Measurements from ENCODE around the gene EXOC1.

Gene EXOC1

DNA sequence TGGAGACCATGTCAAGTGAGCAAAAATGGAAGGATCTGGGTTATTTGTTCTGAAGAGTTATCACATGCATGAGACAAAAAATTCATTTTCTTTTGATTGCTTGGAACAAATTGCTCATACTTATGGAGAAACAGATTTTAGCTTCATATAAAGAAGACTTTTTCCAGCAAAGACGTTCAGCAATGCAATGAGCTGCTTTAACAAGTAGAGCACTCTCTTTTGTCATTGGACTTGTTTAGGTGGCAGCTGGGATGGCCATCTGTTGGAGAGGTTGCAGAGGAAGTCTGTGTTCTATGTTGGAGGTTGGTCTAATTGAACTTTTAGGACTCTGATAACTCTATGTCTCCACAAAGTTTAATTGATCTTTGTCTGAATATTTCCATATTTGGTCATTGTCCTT lies 75.4 kb downstream of the EXOC1 start:
- Histone ChIP-seq H3K4me3 (ENCODE audit: low read depth, low read length, poor library complexity, severe bottlenecking) (no peak overlapping the region), H3K36me3 (ENCODE audit: insufficient read depth, low read length) (no peaks in the 10 kb centered on the region), H3K9me2 (ENCODE audit: low read depth, low read length) (no peaks in the 10 kb centered on the region), H3K9ac (ENCODE audit: low read length) (no peak overlapping the region), H3K9me3 (ENCODE audit: low read length) (no peaks in the 10 kb centered on the region), H3K4me1 (ENCODE audit: insufficient read depth, low read length, severe bottlenecking) (no peaks in the 10 kb centered on the region), H3K4me2 (ENCODE audit: low read length) (no peak overlapping the region), H3K79me2 (ENCODE audit: insufficient read depth, low read length) (no peaks in the 10 kb centered on the region), H4K20me1 (ENCODE audit: insufficient read depth, low read length) (no peaks in the 10 kb centered on the region), H3K27ac (ENCODE audit: low read depth, low read length, poor library complexity, severe bottlenecking) (no peak overlapping the region), H3K27me3 (ENCODE audit: insufficient read depth, low read length) (no peaks in the 10 kb centered on the region), H2AFZ (ENCODE audit: low read length) (no peak overlapping the region), H3F3A (ENCODE audit: insufficient read depth, low read length) (no peaks in the 10 kb centered on the region)
- TF ChIP-seq EZH2 (IDR thresholded peaks at IDR 0.05; ENCODE audit: borderline replicate concordance, low read length) = no peak
- TF ChIP-seq, protein P1, sequence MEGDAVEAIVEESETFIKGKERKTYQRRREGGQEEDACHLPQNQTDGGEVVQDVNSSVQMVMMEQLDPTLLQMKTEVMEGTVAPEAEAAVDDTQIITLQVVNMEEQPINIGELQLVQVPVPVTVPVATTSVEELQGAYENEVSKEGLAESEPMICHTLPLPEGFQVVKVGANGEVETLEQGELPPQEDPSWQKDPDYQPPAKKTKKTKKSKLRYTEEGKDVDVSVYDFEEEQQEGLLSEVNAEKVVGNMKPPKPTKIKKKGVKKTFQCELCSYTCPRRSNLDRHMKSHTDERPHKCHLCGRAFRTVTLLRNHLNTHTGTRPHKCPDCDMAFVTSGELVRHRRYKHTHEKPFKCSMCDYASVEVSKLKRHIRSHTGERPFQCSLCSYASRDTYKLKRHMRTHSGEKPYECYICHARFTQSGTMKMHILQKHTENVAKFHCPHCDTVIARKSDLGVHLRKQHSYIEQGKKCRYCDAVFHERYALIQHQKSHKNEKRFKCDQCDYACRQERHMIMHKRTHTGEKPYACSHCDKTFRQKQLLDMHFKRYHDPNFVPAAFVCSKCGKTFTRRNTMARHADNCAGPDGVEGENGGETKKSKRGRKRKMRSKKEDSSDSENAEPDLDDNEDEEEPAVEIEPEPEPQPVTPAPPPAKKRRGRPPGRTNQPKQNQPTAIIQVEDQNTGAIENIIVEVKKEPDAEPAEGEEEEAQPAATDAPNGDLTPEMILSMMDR (IDR thresholded peaks at IDR 0.05; ENCODE audit: low read length) = no peak

DNA sequence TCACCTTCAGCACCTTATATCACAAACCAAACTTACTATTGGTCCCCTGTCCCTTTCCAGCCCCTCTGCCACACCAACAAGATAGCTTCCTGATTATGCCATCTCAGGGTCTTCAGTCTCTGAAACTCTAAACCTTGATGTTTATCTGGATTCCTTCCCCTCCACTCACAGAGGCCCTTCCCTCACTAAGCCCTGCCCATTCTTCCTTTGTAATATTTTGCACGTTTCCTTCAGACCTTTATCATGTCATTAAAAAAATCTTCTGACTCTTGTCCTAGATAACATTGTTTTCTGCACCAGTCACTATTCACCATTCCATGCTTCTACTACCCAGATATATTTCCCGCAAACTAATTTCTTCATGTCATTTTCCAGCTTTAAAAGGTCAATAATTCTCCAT lies 77.6 kb downstream of the EXOC1 start:
- Histone ChIP-seq H3K9me3 (ENCODE audit: low read length) (no peaks in the 10 kb centered on the region), H3K4me2 (ENCODE audit: low read length) (no peak overlapping the region), H4K20me1 (ENCODE audit: insufficient read depth, low read length) (no peaks in the 10 kb centered on the region), H3K27me3 (ENCODE audit: insufficient read depth, low read length) (no peaks in the 10 kb centered on the region), H3K9ac (ENCODE audit: low read length) (no peak overlapping the region), H3K9me2 (ENCODE audit: low read depth, low read length) (no peaks in the 10 kb centered on the region), H2AFZ (ENCODE audit: low read length) (no peak overlapping the region), H3K79me2 (ENCODE audit: insufficient read depth, low read length) (no peaks in the 10 kb centered on the region), H3K4me3 (ENCODE audit: low read depth, low read length, poor library complexity, severe bottlenecking) (no peak overlapping the region), H3F3A (ENCODE audit: insufficient read depth, low read length) (no peaks in the 10 kb centered on the region), H3K27ac (ENCODE audit: low read depth, low read length, poor library complexity, severe bottlenecking) (no peak overlapping the region), H3K36me3 (ENCODE audit: insufficient read depth, low read length) (no peaks in the 10 kb centered on the region), H3K4me1 (ENCODE audit: insufficient read depth, low read length, severe bottlenecking) (no peaks in the 10 kb centered on the region)
- TF ChIP-seq, protein P1 (IDR thresholded peaks at IDR 0.05; ENCODE audit: low read length) = no peak
- TF ChIP-seq EZH2 (IDR thresholded peaks at IDR 0.05; ENCODE audit: borderline replicate concordance, low read length) = no peak

DNA sequence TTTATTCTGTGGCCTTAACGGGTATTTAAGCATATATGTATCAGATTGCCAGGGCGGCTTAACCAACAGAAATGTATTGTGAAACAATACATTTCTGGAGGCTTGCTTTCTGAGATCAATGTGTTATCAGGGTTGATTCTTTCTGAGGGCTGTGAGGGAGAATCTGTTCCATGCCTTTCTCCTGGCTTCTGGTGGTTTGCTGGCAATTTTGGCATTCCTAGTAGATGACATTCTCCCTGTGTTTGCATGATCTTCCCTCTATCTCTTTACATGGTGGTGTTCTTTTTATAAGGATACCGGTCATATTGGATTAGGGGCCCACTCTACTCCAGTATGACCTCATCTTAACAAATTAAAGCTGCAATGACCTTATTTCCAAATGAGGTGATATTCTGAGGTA lies 78.4 kb downstream of the EXOC1 start:
- Histone ChIP-seq H3K27me3 (ENCODE audit: insufficient read depth, low read length) (no peaks in the 10 kb centered on the region), H3K9me3 (ENCODE audit: low read length) (no peaks in the 10 kb centered on the region), H3K9ac (ENCODE audit: low read length) (no peak overlapping the region), H4K20me1 (ENCODE audit: insufficient read depth, low read length) (no peaks in the 10 kb centered on the region), H3K36me3 (ENCODE audit: insufficient read depth, low read length) (no peaks in the 10 kb centered on the region), H3F3A (ENCODE audit: insufficient read depth, low read length) (no peaks in the 10 kb centered on the region), H3K79me2 (ENCODE audit: insufficient read depth, low read length) (no peaks in the 10 kb centered on the region), H3K4me2 (ENCODE audit: low read length) (no peak overlapping the region), H3K27ac (ENCODE audit: low read depth, low read length, poor library complexity, severe bottlenecking) (no peak overlapping the region), H3K9me2 (ENCODE audit: low read depth, low read length) (no peaks in the 10 kb centered on the region), H3K4me1 (ENCODE audit: insufficient read depth, low read length, severe bottlenecking) (no peaks in the 10 kb centered on the region), H2AFZ (ENCODE audit: low read length) (no peak overlapping the region), H3K4me3 (ENCODE audit: low read depth, low read length, poor library complexity, severe bottlenecking) (no peak overlapping the region)
- TF ChIP-seq, protein P1 (IDR thresholded peaks at IDR 0.05; ENCODE audit: low read length) = no peak
- no peak for TF ChIP-seq EZH2 (IDR thresholded peaks at IDR 0.05; ENCODE audit: borderline replicate concordance, low read length)

All from OCI-LY1 (cell line).